GM19023 (cell line): ENCODE measurements around the gene MAPK9.

ENCODE experiments used
- ATAC-seq: cut with Tn5 transposase; IDR thresholded peaks from one replicate; pipeline ENCODE4 v1.9.1; 2021; ENCODE audit warnings: mild to moderate bottlenecking, moderate library complexity; ENCODE audit not compliant: unreplicated experiment

The MAPK9 gene

GRCh38 chr5:180291943-180292831 lies at the start of gene MAPK9:
TSS of gene MAPK9 (minus strand) at chr5:180292083. CDS start at chr5:180280561, 11,522 bp downstream.
- peak; percentile 84 for ATAC-seq

DNA sequence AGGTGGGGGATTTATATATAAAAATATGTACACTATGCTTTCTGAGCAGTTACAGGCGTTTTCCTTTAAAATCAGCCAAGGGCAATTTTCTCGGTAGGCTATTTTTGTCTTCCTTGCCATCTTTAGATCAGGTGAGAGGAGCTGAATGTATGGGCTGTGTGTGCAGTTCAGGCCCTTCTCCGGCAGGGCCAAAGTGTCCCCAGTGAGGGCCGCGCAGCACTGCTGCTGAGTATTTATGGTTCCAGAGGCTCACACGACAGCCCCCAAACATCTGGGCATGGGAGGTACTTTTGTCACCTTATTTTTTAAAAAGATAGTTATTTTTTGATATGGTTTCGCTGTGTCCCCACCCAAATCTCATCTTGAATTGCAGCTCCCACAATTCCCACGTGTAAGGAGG lies 49.7 kb upstream of the MAPK9 start:
- no peak for ATAC-seq

GRCh38 chr5:180340856-180341255 lies 49.0 kb upstream of the MAPK9 start:
- no peak for ATAC-seq

DNA sequence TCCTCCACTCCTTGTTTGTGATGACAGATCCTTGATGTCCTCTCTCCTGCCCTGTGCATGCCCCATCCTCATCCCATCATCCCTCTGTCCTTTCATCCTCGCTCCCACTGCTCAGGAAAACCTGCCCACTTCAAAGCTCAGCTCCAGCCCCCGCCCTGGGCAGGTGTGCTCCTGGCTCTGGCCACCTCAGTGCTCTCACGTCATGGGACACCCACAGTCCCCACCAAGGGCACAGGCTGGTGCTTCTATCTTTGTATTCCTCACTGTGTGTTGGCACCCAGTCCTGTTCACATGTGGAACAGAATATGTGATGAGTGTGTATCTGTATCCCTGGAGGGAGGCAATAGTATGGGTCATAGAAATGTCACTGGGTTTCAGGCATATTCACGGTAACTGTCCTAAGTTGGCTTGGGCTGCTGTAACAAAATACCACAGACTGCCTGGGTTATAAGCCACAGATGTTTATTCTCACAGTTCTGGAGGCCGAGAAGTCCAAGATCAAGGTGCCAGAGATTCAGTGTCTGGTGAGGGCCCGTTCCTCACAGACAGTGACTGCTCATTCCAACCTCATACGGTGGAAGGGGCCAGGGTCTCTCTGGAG lies 47.8 kb upstream of the MAPK9 start:
- ATAC-seq, result no peak

DNA sequence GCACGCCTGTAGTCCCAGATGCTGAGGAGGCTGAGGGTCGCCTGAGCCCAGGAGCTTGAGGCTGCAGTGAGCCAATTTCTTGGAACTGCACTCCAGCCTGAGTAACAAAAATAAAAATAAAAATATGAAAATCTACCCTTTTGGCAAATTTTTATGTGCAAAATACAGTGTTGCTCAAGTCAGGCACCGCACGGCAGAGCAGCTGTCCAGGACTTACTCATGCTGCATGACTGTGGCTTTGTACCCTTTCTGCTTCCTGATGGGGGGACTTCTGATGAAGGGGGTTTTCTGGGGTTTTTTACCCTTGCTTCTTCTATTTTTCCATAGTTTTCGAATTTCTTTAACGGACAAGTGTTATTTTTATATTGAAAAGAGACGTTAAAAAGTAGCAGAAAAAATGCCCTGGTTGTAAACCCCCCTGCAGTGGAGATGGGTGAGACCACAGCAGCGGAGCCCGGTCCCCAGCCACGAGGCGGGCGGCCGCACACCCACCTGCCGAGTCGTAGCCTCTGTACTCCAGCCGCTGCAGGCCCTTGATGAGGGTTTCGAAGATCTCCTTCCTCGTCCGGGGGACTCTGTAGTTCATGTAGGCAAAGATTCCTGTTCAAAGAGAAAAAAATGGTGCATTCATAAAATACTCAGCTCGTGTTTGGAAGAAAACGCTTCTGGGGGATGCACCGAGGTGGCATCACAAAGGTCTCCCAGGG lies 46.3 kb upstream of the MAPK9 start:
- ATAC-seq, result no peak

DNA sequence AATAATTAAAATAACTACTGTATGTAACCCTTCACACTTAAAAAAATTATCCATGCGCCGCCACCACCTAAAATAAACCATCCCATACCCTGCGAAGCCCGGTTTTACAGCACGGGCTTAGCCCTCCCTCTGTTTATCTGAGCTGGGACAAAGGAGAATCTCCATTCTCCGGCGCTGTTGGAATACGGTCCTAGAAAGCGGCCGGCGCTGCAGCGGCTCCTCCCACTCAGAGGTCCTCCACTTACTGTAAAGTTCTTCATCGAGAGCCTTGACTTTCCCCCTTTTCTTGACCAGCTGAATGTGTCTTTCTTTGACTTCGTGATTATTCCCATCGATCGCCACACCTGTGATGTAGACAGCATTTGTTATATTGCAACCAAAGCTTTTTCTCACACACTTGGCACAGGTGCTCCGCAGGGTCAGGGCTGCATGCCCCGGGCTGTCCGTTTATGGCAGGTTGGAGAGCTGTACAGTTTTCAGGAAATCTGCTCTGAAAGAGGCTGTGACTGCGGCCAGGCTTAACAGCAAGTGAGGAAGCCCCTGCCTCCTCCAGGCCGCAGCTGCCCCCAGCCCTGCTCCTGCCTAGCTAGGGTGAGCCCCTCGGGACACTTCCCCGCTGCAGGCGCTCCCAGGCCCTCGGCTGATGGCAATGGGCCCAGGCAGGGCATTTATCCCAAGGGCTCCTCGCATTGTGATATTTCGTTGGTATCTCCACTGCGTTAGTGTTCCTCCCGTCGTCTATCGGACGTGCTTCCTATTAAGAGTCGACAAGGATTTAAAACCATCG lies 44.5 kb upstream of the MAPK9 start:
- no peak for ATAC-seq

- ATAC-seq, result no peak
Measured at GRCh38 chr5:180335614-180336233, 43.8 kb upstream of the MAPK9 start.

- no peak for ATAC-seq
Measured at GRCh38 chr5:180334751-180335613, 43.1 kb upstream of the MAPK9 start.

DNA sequence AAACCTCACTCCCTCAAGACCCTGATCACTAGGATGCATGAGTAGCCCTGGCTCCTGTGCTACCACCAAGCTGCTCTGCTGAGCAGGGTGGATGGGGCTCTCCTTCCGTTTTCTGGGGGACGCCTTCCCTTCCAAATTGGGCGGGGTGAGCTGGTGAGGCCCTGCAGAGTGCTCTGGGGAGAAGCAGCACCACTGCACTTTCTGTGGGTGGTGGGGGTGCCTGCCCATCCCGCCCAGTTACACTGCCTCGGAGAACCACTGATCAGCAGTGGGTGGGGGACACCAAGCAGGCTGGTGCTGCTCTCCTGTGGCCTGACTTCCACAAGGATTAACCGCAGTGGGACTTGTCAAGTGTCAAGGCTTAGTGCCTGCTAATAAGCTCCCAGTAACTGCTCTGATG lies 42.3 kb upstream of the MAPK9 start:
- ATAC-seq, result no peak

- ATAC-seq, result no peak
Measured at GRCh38 chr5:180333661-180334060, 41.8 kb upstream of the MAPK9 start.

- no peak for ATAC-seq
Measured at GRCh38 chr5:180332861-180333260, 41.0 kb upstream of the MAPK9 start.

GRCh38 chr5:180332051-180332517 lies 40.2 kb upstream of the MAPK9 start:
- no peak for ATAC-seq

GRCh38 chr5:180331647-180331950 lies 39.7 kb upstream of the MAPK9 start:
- ATAC-seq, result no peak

DNA sequence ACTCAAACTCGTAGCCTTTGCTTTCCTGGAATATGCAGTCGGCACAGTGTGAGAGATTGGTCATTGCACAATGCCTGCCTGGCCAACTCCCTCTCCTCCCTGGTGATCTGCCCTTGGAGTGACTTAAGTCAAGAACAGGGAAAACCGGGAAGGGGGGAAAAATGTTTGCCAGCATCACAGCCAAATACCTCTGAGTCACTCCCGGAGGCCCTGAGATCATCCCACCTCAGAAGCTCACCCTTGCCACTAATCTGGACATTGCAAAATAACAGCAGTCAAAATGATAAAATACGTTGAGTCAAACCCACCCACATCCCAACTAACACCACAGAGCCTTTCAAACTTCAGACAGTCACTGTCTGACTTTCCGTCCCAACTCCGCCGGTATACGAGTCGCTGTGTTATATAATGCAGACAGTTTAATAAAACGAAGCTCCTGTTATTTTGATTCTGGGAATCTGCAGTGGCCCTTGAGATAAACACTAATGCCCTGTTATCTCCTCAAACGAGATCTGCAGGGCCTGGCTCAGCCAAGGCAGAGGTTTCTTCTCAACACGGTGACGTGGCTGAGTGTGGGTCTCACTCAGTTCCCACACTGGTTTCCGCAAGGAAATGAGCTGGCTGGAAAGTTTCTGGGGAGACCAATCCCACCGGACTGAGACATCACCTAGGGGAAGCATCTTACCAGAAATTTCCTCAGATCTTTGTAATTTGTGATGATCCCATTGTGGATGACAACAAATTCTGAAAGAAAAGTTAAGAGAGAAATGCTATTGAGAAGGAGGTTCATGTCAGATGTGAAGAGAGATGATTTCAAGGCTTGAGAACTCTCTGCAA lies 39.1 kb upstream of the MAPK9 start:
- no peak for ATAC-seq

DNA sequence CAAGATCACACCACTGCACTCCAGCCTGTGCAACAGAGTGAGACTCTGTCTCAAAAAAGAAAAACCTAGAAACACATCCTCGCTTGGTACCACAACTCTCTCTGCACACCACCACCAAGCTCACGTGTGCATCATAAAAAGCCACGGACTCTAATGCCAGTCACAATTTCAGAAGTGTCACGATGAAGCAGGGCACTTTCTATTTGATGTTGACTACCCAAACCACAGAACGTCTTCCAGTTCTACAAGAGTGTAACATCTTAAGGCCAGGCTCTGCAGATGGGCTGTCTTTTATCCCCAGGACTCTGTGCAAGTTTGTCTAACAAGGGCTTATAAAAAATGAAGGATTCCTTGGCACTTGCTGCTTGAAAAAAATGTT lies 38.4 kb upstream of the MAPK9 start:
- ATAC-seq, result no peak

GRCh38 chr5:180329606-180330269 lies 37.9 kb upstream of the MAPK9 start:
- no peak for ATAC-seq

- ATAC-seq, result no peak
Measured at GRCh38 chr5:180329138-180329435, 37.2 kb upstream of the MAPK9 start.

DNA sequence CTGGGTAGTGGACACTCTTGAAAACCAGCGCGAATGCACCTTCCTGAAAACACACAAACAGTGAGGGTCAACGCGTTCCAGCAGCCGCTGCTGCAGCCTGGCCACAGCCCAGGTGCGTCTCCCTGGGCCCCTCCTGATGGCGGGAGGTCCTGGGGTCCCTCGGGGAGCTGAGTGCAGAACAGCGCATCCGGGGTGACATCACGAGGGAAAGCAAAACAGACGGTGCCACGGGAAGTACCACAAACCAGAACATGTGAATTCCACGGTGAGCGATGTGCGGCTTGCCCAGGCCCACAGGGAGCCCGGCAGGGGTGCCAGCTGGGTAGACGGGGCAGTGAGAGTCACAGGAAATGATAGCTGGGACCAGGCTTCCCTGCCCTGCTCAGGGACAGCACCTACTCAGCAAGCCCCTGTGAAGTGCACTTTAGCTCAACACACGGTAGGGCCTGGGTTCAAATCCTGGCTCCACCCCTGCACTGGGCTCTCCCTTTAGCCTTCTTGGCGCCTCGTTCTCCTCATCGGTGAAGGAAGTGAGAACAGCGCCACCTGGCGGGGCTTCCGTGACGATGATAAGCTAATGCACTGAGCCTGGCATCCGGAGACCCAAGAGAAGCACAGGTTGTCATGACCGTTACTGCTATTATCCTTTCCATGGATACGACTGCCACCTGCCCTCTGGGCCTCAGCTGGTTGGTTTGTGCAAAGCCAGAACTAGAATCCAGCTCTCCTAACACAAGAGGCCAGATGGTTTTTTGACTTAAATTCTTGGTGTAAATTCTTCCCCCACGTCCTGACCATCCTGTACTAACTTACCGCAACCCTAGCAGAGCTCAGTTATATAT lies 36.6 kb upstream of the MAPK9 start:
- peak; percentile 85 for ATAC-seq
